ENCODE results near the gene DLG2. TPM values are rescaled to one million over a fixed set of nuclear protein-coding genes. Genes with fewer than 3 reads are reported as not detected.

DLG2 gene
- total and polyA plus RNA-seq, 2 donors (not counting 3 experiments of a cell fraction or from before 2014, with no cell fraction given): 0.15 to 1.1 TPM

GRCh38 chr11:84014539-84014938 is 1612.6 kb downstream of the DLG2 start:
- Histone ChIP-seq H3K27ac (ENCODE audit: insufficient read depth, low read depth, low read length) (no peak overlapping the region), H3K4me1 (ENCODE audit: control insufficient read depth, extremely low read depth, insufficient read depth, low read length) (no peaks in the 10 kb centered on the region), H3K9me3 (replicated peaks; ENCODE audit: control insufficient read depth, insufficient read depth, low read length) (no peaks in the 10 kb centered on the region), H3K9me1 (replicated peaks; ENCODE audit: control insufficient read depth, extremely low read depth, insufficient read depth, low read length) (no peaks in the 10 kb centered on the region), H3K27me3 (ENCODE audit: control insufficient read depth in 2 of 2, insufficient read depth in 2 of 2, low read length in 2 of 2) (no peaks in the 10 kb centered on the region), H4K20me1 (replicated peaks; ENCODE audit: control insufficient read depth, extremely low read depth, insufficient read depth, low read length) (no peaks in the 10 kb centered on the region), H2AFZ (ENCODE audit: low read depth, low read length) (no peak overlapping the region), H3K36me3 (ENCODE audit: control insufficient read depth in 2 of 2, extremely low read depth in 1 of 2, insufficient read depth in 2 of 2, low read length in 2 of 2) (no peaks in the 10 kb centered on the region), H3K9ac (replicated peaks; ENCODE audit: extremely low read depth, insufficient read depth, low read length) (no peak overlapping the region), H3K4me3 (replicated peaks in 1 of 3; ENCODE audit: insufficient read depth in 1 of 3, low read depth in 1 of 3, low read length in 3 of 3) (no peak overlapping the region), H3K4me2 (ENCODE audit: insufficient read depth, low read length) (no peak overlapping the region), H3K79me2 (ENCODE audit: control insufficient read depth, insufficient read depth, low read length) (no peaks in the 10 kb centered on the region)
- FAIRE-seq (no peak), DNase-seq (ENCODE audit: low read depth, low spot score) (no peak)
- intact Hi-C loops (cut with micrococcal nuclease) (no loop called here), dilution Hi-C loops (cut with MboI; ENCODE audit: extremely low pct_ligation_motif_present, low sequenced_read_pairs) (no loop called here)
- BruUV-seq (replicated peaks): no TSS peak
- CTCF ChIA-PET: no interaction called here
- TF ChIP-seq EZH2 (IDR thresholded peaks at IDR 0.05; ENCODE audit: borderline replicate concordance, low read depth, low read length, severe bottlenecking) (no peak), MYC (IDR thresholded peaks at IDR 0.05; ENCODE audit: low read depth, low read length) (no peak), FOS (IDR thresholded peaks at IDR 0.05; ENCODE audit: borderline replicate concordance, insufficient read depth, low read length) (no peak), MAX (IDR thresholded peaks at IDR 0.05; ENCODE audit: insufficient read depth, insufficient read length) (no peak), JUN (IDR thresholded peaks at IDR 0.05; ENCODE audit: borderline replicate concordance, insufficient read depth, insufficient read length, low read depth) (no peak), POLR2AphosphoS5 (IDR thresholded peaks at IDR 0.05; ENCODE audit: insufficient read depth, low read depth, low read length) (no peak), POLR2A (IDR thresholded peaks at IDR 0.05; ENCODE audit: low read depth, low read length) (no peak)
- POLR2A ChIA-PET: no interaction called here

- H3K4me2 ChIP-seq (ENCODE audit: insufficient read depth, low read length): no peak overlapping the region
- H3K27ac ChIP-seq (ENCODE audit: insufficient read depth, low read depth, low read length): no peak overlapping the region
- no TSS peak for BruUV-seq (replicated peaks)
- intact Hi-C loops (cut with micrococcal nuclease): no loop called here
- TF ChIP-seq MAX (IDR thresholded peaks at IDR 0.05; ENCODE audit: insufficient read depth, insufficient read length): no peak
- no peak for TF ChIP-seq EZH2 (IDR thresholded peaks at IDR 0.05; ENCODE audit: borderline replicate concordance, low read depth, low read length, severe bottlenecking)
- TF ChIP-seq JUN (IDR thresholded peaks at IDR 0.05; ENCODE audit: borderline replicate concordance, insufficient read depth, insufficient read length, low read depth): no peak
- no peak for TF ChIP-seq MYC (IDR thresholded peaks at IDR 0.05; ENCODE audit: low read depth, low read length)
- H3K36me3 ChIP-seq (ENCODE audit: control insufficient read depth in 2 of 2, extremely low read depth in 1 of 2, insufficient read depth in 2 of 2, low read length in 2 of 2): no peaks in the 10 kb centered on the region
- no peak overlapping the region for H3K9ac ChIP-seq (replicated peaks; ENCODE audit: extremely low read depth, insufficient read depth, low read length)
- FAIRE-seq (no peak), DNase-seq (ENCODE audit: low read depth, low spot score) (no peak)
- H2AFZ ChIP-seq (ENCODE audit: low read depth, low read length): no peak overlapping the region
- H3K9me1 ChIP-seq (replicated peaks; ENCODE audit: control insufficient read depth, extremely low read depth, insufficient read depth, low read length): no peaks in the 10 kb centered on the region
- H4K20me1 ChIP-seq (replicated peaks; ENCODE audit: control insufficient read depth, extremely low read depth, insufficient read depth, low read length): no peaks in the 10 kb centered on the region
- CTCF ChIA-PET: no interaction called here
- POLR2A ChIA-PET: no interaction called here
- no peak overlapping the region for H3K4me3 ChIP-seq (replicated peaks in 1 of 3; ENCODE audit: insufficient read depth in 1 of 3, low read depth in 1 of 3, low read length in 3 of 3)
- no peaks in the 10 kb centered on the region for H3K4me1 ChIP-seq (ENCODE audit: control insufficient read depth, extremely low read depth, insufficient read depth, low read length)
- no peaks in the 10 kb centered on the region for H3K27me3 ChIP-seq (ENCODE audit: control insufficient read depth in 2 of 2, insufficient read depth in 2 of 2, low read length in 2 of 2)
- dilution Hi-C loops (cut with MboI; ENCODE audit: extremely low pct_ligation_motif_present, low sequenced_read_pairs): no loop called here
- H3K79me2 ChIP-seq (ENCODE audit: control insufficient read depth, insufficient read depth, low read length): no peaks in the 10 kb centered on the region
- no peaks in the 10 kb centered on the region for H3K9me3 ChIP-seq (replicated peaks; ENCODE audit: control insufficient read depth, insufficient read depth, low read length)
These were observed 1614.8 kb downstream of the DLG2 start for GRCh38 chr11:84012171-84012826.
